Cardiac fibroblast (primary cell): Measurements from ENCODE around the gene CHP2.
"Not testable (repeated sequence)": the region's sequence is repeated elsewhere in the genome, so short reads cannot be mapped to it uniquely, and the experiment has no call there.

Experiments used
- DNase-seq, 2 donors: peaks; one replicate each; pipeline versions ENCODE4 v3.0.0 to v3.0.0-alpha.2; 2010; ENCODE audit warnings: low read depth in 2 of 2
- H3K4me3 ChIP-seq, 2 donors: replicated peaks in 1 of 2; 1 replicate in 1 of 2; 2 replicates in 1 of 2; pipeline ENCODE4 v1.5.1; 2011; ENCODE audit warnings: low read depth in 2 of 2, low read length in 2 of 2, mild to moderate bottlenecking in 2 of 2, moderate library complexity in 1 of 2
- TF ChIP-seq, protein P1 (sequence below): IDR thresholded peaks from one replicate; pipeline ENCODE4 v1.5.1; 2011; ENCODE audit warnings: low read depth, mild to moderate bottlenecking, low read length, inconsistent platforms

CHP2 gene

DNA sequence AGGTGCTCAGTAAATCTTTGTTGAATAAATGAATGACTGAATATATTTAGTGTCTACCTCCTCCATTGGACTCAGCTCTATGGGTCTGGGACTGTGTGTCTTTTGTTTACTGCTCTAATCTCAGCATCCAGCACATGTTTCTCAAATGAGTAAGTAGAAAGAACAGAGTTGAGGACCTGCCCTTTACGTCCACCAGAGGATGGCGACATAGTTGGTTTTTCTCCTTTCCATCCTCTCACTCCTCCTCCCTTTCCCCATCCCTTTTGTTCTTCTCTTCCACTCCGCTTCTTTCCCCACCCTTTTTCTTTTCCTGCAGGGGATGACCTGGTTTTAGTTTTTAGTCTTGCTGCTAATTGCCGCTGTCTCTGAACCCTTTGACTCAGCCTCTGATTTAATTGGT is 12.1 kb upstream of the CHP2 start:
- DNase-seq, result no peak
- no peak overlapping the region for H3K4me3 ChIP-seq
- TF ChIP-seq, protein P1, sequence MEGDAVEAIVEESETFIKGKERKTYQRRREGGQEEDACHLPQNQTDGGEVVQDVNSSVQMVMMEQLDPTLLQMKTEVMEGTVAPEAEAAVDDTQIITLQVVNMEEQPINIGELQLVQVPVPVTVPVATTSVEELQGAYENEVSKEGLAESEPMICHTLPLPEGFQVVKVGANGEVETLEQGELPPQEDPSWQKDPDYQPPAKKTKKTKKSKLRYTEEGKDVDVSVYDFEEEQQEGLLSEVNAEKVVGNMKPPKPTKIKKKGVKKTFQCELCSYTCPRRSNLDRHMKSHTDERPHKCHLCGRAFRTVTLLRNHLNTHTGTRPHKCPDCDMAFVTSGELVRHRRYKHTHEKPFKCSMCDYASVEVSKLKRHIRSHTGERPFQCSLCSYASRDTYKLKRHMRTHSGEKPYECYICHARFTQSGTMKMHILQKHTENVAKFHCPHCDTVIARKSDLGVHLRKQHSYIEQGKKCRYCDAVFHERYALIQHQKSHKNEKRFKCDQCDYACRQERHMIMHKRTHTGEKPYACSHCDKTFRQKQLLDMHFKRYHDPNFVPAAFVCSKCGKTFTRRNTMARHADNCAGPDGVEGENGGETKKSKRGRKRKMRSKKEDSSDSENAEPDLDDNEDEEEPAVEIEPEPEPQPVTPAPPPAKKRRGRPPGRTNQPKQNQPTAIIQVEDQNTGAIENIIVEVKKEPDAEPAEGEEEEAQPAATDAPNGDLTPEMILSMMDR, result no peak

DNA sequence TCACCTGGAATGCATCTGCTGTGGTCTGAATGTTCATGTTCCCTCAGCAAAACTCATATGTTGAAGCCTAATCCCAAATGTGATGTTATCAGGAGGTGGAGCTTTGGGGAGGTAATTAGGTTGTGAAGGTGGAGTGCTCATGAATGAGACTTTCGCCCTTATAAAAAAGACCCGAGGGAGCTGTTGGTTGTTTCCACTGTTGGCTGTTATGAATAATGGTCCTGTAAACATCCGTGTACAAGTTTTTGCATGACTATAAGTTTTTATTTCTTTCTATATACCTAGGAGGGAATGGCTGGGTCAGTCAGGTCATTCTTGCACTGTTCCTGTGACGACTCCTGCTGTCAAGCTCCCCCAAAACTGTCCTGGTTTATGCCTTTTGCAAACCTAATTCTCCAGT is 9.6 kb upstream of the CHP2 start:
- no peak for DNase-seq
- TF ChIP-seq, protein P1, result no peak
- H3K4me3 ChIP-seq, result no peak overlapping the region

DNA sequence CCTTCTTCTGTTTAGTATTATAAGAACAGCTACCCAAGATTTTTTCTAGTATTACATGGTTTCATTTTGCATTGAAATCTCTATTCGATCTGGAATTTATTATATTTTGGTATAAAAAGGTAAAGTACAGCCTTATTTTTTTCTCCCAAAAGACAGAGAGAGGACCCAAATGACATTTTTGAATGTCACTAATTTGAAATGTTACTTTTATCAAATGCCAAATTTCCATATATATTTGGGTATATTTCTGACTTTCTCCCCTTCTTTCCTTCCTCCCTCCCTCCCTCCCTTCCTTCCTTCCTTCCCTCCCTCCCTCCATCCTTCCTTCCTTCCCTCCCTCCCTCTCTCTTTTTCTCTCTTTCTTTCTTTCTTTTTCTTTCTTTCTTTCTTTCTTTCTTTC is 6.2 kb upstream of the CHP2 start:
- no peak for DNase-seq
- TF ChIP-seq, protein P1, result no peak
- H3K4me3 ChIP-seq, result no peak overlapping the region

- not testable (repeated sequence) for DNase-seq, H3K4me3 ChIP-seq
Measured at GRCh38 chr16:23751053-23751452, 3.8 kb upstream of the CHP2 start.

DNA sequence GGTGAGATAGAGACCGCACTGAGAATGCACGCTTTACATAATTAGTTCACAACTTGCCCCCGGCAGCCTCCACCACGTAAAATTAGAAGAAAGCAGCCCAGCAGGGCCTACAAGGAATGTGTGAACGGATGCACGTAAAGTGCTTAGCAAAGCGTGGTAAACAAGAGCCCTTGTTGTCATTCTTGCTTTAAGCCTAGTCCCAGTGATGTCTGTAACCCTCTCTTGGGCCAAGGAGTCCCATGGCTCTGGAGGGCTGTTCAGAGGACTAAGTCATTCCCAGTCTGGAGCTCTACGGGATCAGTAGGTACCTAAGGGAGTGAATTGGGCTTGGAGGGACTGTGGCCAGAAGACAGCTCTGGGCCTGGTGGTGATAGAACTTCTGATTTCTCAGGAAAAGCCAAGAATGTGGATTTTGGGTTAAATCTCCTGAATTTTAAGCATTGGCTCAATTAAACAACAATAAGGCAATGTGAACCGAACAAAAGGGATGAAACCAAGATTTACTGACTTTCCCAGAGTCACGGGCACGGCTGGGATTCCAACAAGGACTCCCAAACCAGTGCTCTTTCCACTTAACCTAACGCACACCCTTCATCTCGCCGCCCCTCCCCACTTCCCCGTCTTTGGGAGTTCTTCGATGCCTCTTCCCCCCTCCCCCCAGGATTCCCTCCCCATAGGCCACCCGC is 775 bp upstream of the CHP2 start:
- no peak for DNase-seq
- TF ChIP-seq, protein P1, result no peak
- no peak overlapping the region for H3K4me3 ChIP-seq

GRCh38 chr16:23755484-23755809 is 621 bp downstream of the CHP2 start:
- H3K4me3 ChIP-seq, result no peak overlapping the region
- DNase-seq, result no peak
- TF ChIP-seq, protein P1, result no peak

- no peak for DNase-seq
- TF ChIP-seq, protein P1, result no peak
- no peak overlapping the region for H3K4me3 ChIP-seq
Measured at GRCh38 chr16:23757116-23757515, 2.3 kb downstream of the CHP2 start.
